Astrocyte (in vitro differentiated cells and primary cell): ENCODE data around the gene AXL.

Source experiments
- EZH2 ChIP-seq: IDR thresholded peaks from 2 replicates; pipeline ENCODE4 v1.6.1; 2012; ENCODE audit warnings: mild to moderate bottlenecking, low read length, inconsistent platforms; ENCODE audit not compliant: insufficient read depth
- TF ChIP-seq, protein P1 (sequence below): IDR thresholded peaks from 2 replicates; pipeline ENCODE4 v1.5.1; 2011; ENCODE audit warnings: low read depth, mild to moderate bottlenecking, inconsistent platforms, low read length, moderate library complexity; ENCODE audit not compliant: insufficient read depth

DNA sequence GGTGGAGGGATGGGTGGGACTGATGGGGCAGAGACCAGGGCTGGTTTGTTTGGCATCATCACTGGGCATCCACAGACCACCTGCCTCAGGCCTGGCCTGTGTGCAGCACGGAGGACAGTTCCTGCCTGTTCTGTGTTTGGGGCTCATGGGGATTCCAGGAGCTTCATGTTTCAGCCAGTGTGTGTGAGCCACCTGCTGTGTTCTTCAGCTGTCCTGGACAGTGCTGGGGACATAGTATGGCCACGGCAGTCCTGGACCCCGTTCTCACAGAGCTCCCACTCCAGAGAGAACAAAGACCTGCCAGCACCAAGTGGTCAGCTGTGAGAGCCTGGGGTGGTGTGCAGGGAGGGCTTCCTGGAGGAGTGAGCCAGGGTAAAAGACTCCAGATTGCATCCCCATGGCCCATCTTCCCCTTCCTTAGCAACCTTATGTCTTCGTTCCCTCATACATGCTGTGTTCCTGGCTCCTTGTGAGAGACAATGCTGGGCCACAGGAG, 89.0 kb downstream of the AXL start:
- TF ChIP-seq, protein P1, sequence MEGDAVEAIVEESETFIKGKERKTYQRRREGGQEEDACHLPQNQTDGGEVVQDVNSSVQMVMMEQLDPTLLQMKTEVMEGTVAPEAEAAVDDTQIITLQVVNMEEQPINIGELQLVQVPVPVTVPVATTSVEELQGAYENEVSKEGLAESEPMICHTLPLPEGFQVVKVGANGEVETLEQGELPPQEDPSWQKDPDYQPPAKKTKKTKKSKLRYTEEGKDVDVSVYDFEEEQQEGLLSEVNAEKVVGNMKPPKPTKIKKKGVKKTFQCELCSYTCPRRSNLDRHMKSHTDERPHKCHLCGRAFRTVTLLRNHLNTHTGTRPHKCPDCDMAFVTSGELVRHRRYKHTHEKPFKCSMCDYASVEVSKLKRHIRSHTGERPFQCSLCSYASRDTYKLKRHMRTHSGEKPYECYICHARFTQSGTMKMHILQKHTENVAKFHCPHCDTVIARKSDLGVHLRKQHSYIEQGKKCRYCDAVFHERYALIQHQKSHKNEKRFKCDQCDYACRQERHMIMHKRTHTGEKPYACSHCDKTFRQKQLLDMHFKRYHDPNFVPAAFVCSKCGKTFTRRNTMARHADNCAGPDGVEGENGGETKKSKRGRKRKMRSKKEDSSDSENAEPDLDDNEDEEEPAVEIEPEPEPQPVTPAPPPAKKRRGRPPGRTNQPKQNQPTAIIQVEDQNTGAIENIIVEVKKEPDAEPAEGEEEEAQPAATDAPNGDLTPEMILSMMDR, result no peak
- TF ChIP-seq EZH2, result no peak
